Suppressor macrophage (primary cell): ENCODE measurements around the gene PLCD3.

ENCODE experiments used
- DNase-seq, 4 experiments: peaks; one replicate each; pipeline ENCODE4 v3.0.0-alpha.2; 2020 to 2022

PLCD3 gene

DNA sequence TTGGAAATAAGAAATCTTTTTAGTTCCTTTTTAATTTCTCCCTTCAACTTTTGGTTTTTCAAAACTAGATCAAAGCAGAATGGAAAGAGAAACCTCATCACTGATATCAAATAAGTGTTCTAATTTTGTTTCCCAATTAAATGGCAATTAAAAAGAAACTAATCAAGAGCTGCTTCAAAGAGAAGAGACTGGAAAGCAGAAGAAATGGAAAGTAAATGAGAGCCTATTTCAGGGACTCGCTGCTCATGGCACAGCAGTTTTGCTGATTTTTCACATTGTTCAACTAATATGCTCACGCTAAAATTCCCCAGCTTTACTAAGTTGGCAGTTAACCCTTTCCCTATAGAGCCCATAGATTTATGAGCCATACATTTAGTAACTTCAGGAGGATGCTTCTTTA, 64.7 kb downstream of the PLCD3 start:
- DNase-seq: no peak

DNA sequence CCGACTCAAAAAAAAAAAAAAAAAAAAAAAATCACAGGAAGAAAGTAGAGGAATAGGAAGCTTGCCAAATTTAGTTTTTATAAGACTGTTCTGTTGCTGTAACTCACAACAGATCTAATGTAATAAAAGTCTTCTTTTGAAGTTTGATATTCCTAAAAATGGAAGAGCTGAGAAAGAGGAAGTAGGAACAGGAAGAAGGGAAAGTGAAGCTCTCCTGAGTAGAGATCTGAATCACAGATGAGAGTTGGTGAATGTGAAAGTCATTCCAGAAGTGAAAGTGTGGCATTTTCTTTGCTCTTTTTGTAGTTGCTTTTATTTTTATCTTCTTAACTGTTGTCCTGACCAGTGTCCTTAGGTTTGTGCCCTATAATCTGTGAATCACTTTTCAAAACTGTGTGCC, 69.1 kb downstream of the PLCD3 start:
- peak in 3 of 4 experiments; percentile 26 to 48 (median 43) for DNase-seq

DNA sequence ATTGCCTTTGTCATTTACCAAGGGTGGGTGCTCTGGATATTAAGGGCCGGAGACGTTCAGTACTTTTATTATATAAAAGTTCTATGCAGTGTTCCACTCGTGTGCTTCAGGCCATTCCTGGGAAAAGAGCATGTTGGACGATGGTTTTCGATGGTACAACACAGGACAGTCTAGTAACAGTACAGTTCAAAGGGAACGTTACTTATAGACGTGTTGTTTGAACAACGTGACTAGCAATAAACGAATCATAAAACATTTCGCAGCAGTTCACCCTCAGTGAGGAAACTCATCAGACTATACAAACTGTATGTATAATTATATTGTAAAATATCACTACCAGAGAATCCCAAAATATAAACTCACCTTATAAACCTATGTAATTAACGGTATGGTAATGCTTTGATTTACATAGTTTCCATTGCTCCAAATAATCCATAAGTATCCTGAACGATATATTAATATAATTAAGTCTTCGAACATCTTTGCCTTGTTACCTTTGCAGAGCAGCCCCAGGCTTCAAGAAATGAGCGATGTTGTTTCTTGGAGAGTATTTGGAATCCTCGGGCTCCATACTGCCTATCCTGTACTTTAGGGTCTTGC, 70.6 kb downstream of the PLCD3 start:
- DNase-seq: no peak

DNA sequence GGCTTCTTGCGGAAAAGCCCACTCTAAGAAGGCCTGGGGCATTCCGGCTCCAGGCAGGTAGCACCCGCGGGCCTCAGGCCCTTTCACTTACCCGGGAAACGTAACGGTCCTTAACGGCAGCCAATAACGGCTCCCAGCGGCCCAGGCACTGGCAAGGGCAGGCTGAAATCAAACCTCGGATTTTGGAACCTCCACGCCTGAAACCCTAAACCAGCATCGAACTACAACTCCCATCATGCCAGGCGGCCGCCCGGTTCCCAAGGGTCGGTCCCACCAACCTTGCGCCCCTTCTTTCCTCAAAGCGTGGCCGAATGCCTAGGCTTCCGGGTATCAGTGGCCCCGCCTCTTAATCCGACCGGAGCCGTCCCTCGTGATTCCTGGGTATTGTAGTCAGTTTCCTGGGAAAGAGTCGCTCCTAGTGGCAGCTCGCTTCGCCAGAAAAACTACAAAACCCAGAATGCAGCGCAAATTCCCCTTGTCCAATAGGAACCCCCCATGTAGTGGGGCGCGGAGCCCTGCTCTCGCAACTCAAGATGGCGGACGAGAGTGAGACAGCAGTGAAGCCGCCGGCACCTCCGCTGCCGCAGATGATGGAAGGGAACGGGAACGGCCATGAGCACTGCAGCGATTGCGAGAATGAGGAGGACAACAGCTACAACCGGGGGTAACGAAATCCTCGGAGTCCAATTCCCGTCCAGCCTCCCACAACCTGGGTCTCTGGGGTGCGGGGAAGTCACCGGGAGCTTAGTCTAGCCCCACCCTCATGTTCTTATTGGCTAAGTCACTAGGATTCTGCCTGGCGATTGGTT, 71.3 kb downstream of the PLCD3 start, which contains the start of gene NMT1:
Gene NMT1, plus strand, starts transcription at position 521 of the 809 bp plus-strand sequence. Its CDS starts 13 bp downstream, at position 534.
- peak; percentile 97 to 100 (median 99) for DNase-seq

DNA sequence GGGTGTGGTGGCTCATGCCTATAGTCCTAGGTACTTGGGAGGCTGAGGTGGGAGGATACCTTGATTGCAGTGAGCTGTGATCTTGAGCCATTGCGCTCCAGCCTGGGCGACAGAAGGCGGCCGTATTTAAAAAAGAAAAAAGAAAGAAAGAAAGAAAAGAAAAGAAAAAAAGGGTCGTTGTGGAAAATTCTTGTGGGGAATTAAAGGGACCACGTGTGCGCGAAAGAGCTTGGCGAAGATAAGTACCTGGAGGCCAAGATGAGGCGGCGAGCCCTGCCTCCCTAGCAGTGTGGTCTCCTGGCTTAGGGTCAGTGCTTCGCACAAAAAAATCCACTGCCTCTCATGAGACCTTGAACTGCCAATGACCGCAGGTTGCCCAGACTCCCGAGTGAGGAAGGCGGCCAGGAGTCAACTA, 71.9 kb downstream of the PLCD3 start:
- DNase-seq: no peak
